Psoas muscle (tissue), 8 donors: ENCODE results near the gene CACNA1S. TPM values are rescaled to one million over a fixed set of nuclear protein-coding genes. Genes with fewer than 3 reads are reported as not detected.

Experiments used
- ATAC-seq, 4 donors: fragments of 200-7000 bp; cut with Tn5 transposase; one replicate each; pipeline ENCODE4 v1.9.1; 2020; ENCODE audit warnings: moderate library complexity in 3 of 4, mild to moderate bottlenecking in 2 of 4
- DNase-seq, 2 donors: peaks; one replicate each; pipeline ENCODE4 v3.0.0-alpha.2; 2020
- H3K27ac ChIP-seq: fragments of 200-600 bp; one replicate; pipeline ENCODE4 v1.8.0; 2022
- H3K27me3 ChIP-seq, 3 donors: fragments of 200-600 bp in 1 of 3; one replicate each; pipeline versions ENCODE4 v1.6.1 to v1.8.0; 2013 to 2022; ENCODE audit warnings: low read length in 2 of 3, mild to moderate bottlenecking in 2 of 3, moderate library complexity in 1 of 3; ENCODE audit not compliant: insufficient read depth in 3 of 3
- H3K36me3 ChIP-seq, 2 donors: fragments of 200-600 bp in 1 of 2; one replicate each; pipeline versions ENCODE4 v1.6.1 to v1.8.0; 2013 to 2022; ENCODE audit warnings: low read depth in 1 of 2, mild to moderate bottlenecking in 1 of 2, moderate library complexity in 1 of 2; ENCODE audit not compliant: insufficient read depth in 1 of 2
- H3K4me1 ChIP-seq: fragments of 200-600 bp; one replicate; pipeline ENCODE4 v1.8.0; 2022
- H3K4me3 ChIP-seq: fragments of 200-600 bp; one replicate; pipeline ENCODE4 v1.8.0; 2022; ENCODE audit warnings: mild to moderate bottlenecking
- H3K9me3 ChIP-seq: fragments of 200-600 bp; one replicate; pipeline ENCODE4 v1.8.0; 2022
- CTCF ChIP-seq: fragments of 200-600 bp; IDR thresholded peaks from one replicate; pipeline ENCODE4 v1.8.0; 2022; ENCODE audit warnings: antibody characterized with exemption
- WGBS, 3 donors: extraction: QIAGEN DNeasy Blood & Tissue Kit; methylation state at CpG; one replicate each; pipeline versions ENCODE4 v1.1.6 to v1.1.7; 2013; 5-methylcytosine and 5-hydroxymethylcytosine counted together
- intact Hi-C, 2 donors: fragments of 100-400 bp; cut with DNase I; formaldehyde crosslinking; loops; one replicate each; pipeline versions ENCODE4 v1.11.0 to v1.14.2; 2022
- polyA plus RNA-seq, 3 donors: library from polyadenylated mRNA; stranded (reverse); fragments of 200-250 nt; gene quantifications; one replicate each; pipeline ENCODE4 v1.2.3, GENCODE V29; 2013
- total RNA-seq, 4 donors: library from RNA; stranded (reverse); fragmentation: NEBNext Ultra II Directional in 2 of 4; extraction: Animal tissue kit (Norgen Biotek cat#: 25700) in 2 of 4; gene quantifications; one replicate each; pipeline versions ENCODE4 v1.2.1 to v1.2.4, GENCODE V29; 2021 to 2023
- donor health status: healthy with polysubstance abuse.
- donor health status: DM: no; HTN: no; CAD: no; lungs with moderate emphysema.
- donor health status: Bipolar disorder and iron deficiency.
- donor health status: healthy.
- donor health status: DM: yes; HTN: yes; CAD: no.
- donor health status: DM: no; HTN: no; CAD: no.
- donor health status: DM: no; HTN: no; CAD: no.
- donor health status: DM: yes; HTN: yes; CAD: no.

Gene CACNA1S
- total and polyA plus RNA-seq, 7 donors: 11.9 to 269 (median 56.3) TPM

- Histone ChIP-seq H3K27me3 (no peaks in the 10 kb centered on the region), H3K9me3 (no peaks in the 10 kb centered on the region), H3K36me3 (no peaks in the 10 kb centered on the region), H3K27ac (no peak overlapping the region), H3K4me3 (no peak overlapping the region), H3K4me1 (no peaks in the 10 kb centered on the region)
- WGBS, 3 donors: 75 to 87% (median 81%) methylated on average over 10 of the region's 10 CpGs
- intact Hi-C loops: no loop called here
- TF ChIP-seq CTCF: no peak
- ATAC-seq (no peak), DNase-seq (no peak)
These were observed 121.1 kb downstream of the CACNA1S start for GRCh38 chr1:200991097-200991614.

GRCh38 chr1:200990114-200990513 is 122.1 kb downstream of the CACNA1S start:
- 85 to 92% (median 90%) methylated on average over 9 of the region's 9 CpGs for WGBS, 3 donors
- intact Hi-C loops: no loop called here
- ATAC-seq: no peak
- Histone ChIP-seq H3K9me3 (no peaks in the 10 kb centered on the region), H3K4me1 (no peaks in the 10 kb centered on the region), H3K27ac (no peak overlapping the region), H3K27me3 (no peaks in the 10 kb centered on the region), H3K36me3 (no peaks in the 10 kb centered on the region), H3K4me3 (no peak overlapping the region)
- no peak for DNase-seq
- TF ChIP-seq CTCF: no peak

Other genes with a start within 250 kb of the CACNA1S start
- not detected for gene GPR25, start 239.4 kb downstream of the CACNA1S start, total RNA-seq
- gene GPR25, start 239.4 kb downstream of the CACNA1S start, polyA plus RNA-seq: not detected
- not detected for gene INAVA, start 217.5 kb downstream of the CACNA1S start, total RNA-seq
- under 1 TPM in 1 of 3 donors, not detected in 2; 0.04 TPM for gene INAVA, start 217.5 kb downstream of the CACNA1S start, polyA plus RNA-seq
- under 1 TPM; 0.20 to 0.81 (median 0.41) TPM for gene KIF21B, start 88.7 kb downstream of the CACNA1S start, total RNA-seq
- gene KIF21B, start 88.7 kb downstream of the CACNA1S start, polyA plus RNA-seq: under 1 TPM; 0.04 to 0.10 (median 0.10) TPM
- under 1 TPM in 2 of 4 donors, not detected in 2; 0.26 to 0.30 TPM for gene ASCL5, start 14.8 kb upstream of the CACNA1S start, total RNA-seq
- gene ASCL5, start 14.8 kb upstream of the CACNA1S start, polyA plus RNA-seq: not detected
- 10 to 100 TPM; 11.9 to 46.3 (median 32.3) TPM for gene TMEM9, start 42.0 kb upstream of the CACNA1S start, total RNA-seq
- 10 to 100 TPM in 2 of 3 donors, 1 to 10 TPM in 1; 7.2 to 23.4 (median 12.9) TPM for gene TMEM9, start 42.0 kb upstream of the CACNA1S start, polyA plus RNA-seq
- 100 to 1,000 TPM in 3 of 4 donors, 10 to 100 TPM in 1; 29.3 to 442 (median 247) TPM for gene IGFN1, start 78.4 kb upstream of the CACNA1S start, total RNA-seq
- 10 to 100 TPM in 2 of 3 donors, 1 to 10 TPM in 1; 2.7 to 33.1 (median 22.0) TPM for gene IGFN1, start 78.4 kb upstream of the CACNA1S start, polyA plus RNA-seq
- 1 to 10 TPM; 1.2 to 6.7 (median 3.3) TPM for gene PKP1, start 171.1 kb upstream of the CACNA1S start, total RNA-seq
- 1 to 10 TPM in 2 of 3 donors, under 1 TPM in 1; 0.32 to 2.7 (median 2.4) TPM for gene PKP1, start 171.1 kb upstream of the CACNA1S start, polyA plus RNA-seq